Thyroid gland (tissue), 4 donors: ENCODE results near the gene MVB12B.

ENCODE experiments used
- POLR2A ChIP-seq, 2 donors: fragments of 450-650 bp; IDR thresholded peaks; one replicate each; pipeline ENCODE4 v1.6.1; 2017; ENCODE audit warnings: antibody characterized with exemption in 2 of 2, mild to moderate bottlenecking in 2 of 2, moderate library complexity in 1 of 2
- TF ChIP-seq, protein P1 (sequence below), 6 experiments: fragments of 200-600 bp in 3 of 6; fragments of 450-650 bp in 3 of 6; sonication (generic) in 3 of 6; IDR thresholded peaks; one replicate each; pipeline ENCODE4 v1.5.1; 2016 to 2019; ENCODE audit warnings: antibody characterized with exemption in 6 of 6, mild to moderate bottlenecking in 2 of 6, inconsistent platforms in 1 of 6, moderate library complexity in 1 of 6

DNA sequence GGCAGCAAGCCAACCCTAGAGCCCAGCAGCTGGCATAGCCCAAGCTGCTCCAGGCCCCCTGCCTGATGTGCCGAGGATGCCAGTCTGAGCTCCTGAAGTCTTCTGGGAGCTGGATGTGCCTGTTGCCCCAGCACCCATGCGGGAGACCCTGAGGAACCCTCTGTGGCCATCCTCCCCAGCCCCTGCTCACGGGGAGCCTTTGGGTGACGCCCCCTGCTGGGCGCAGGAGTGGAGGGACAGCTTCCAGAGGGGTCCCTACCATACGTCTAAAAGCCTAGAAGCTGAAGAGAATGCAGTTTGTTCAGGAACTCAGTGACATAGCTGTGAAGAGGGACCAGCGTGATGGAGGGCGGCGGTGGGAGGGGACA is 33.1 kb upstream of the MVB12B start:
- no peak for TF ChIP-seq POLR2A (IDR thresholded peaks at IDR 0.05)
- TF ChIP-seq, protein P1, sequence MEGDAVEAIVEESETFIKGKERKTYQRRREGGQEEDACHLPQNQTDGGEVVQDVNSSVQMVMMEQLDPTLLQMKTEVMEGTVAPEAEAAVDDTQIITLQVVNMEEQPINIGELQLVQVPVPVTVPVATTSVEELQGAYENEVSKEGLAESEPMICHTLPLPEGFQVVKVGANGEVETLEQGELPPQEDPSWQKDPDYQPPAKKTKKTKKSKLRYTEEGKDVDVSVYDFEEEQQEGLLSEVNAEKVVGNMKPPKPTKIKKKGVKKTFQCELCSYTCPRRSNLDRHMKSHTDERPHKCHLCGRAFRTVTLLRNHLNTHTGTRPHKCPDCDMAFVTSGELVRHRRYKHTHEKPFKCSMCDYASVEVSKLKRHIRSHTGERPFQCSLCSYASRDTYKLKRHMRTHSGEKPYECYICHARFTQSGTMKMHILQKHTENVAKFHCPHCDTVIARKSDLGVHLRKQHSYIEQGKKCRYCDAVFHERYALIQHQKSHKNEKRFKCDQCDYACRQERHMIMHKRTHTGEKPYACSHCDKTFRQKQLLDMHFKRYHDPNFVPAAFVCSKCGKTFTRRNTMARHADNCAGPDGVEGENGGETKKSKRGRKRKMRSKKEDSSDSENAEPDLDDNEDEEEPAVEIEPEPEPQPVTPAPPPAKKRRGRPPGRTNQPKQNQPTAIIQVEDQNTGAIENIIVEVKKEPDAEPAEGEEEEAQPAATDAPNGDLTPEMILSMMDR (IDR thresholded peaks at IDR 0.05): no peak
